HUES6 (cell line): ENCODE results near the gene PBXIP1.

Experiments used
- H3K27ac ChIP-seq: 2 replicates; pipeline ENCODE4 v1.7.0; 2013; ENCODE audit warnings: low read depth, mild to moderate bottlenecking, low read length, inconsistent platforms
- H3K27me3 ChIP-seq: 2 replicates; pipeline ENCODE4 v1.6.1; 2013; ENCODE audit warnings: low read length; ENCODE audit not compliant: control insufficient read depth, insufficient read depth
- H3K36me3 ChIP-seq: 2 replicates; pipeline ENCODE4 v1.6.1; 2013; ENCODE audit warnings: low read length; ENCODE audit not compliant: control insufficient read depth, insufficient read depth
- H3K4me1 ChIP-seq: 2 replicates; pipeline ENCODE4 v1.6.1; 2013; ENCODE audit warnings: low read length; ENCODE audit not compliant: control insufficient read depth, insufficient read depth
- H3K4me3 ChIP-seq: 2 replicates; pipeline ENCODE4 v1.5.1; 2013; ENCODE audit warnings: low read depth, low read length
- H3K9ac ChIP-seq: one replicate; pipeline ENCODE4 v1.6.1; 2013; ENCODE audit warnings: mild to moderate bottlenecking, low read length
- H3K9me3 ChIP-seq: 2 replicates; pipeline ENCODE4 v1.6.1; 2013; ENCODE audit warnings: low read depth, low read length; ENCODE audit not compliant: control insufficient read depth, insufficient read depth

PBXIP1 gene, protein sequence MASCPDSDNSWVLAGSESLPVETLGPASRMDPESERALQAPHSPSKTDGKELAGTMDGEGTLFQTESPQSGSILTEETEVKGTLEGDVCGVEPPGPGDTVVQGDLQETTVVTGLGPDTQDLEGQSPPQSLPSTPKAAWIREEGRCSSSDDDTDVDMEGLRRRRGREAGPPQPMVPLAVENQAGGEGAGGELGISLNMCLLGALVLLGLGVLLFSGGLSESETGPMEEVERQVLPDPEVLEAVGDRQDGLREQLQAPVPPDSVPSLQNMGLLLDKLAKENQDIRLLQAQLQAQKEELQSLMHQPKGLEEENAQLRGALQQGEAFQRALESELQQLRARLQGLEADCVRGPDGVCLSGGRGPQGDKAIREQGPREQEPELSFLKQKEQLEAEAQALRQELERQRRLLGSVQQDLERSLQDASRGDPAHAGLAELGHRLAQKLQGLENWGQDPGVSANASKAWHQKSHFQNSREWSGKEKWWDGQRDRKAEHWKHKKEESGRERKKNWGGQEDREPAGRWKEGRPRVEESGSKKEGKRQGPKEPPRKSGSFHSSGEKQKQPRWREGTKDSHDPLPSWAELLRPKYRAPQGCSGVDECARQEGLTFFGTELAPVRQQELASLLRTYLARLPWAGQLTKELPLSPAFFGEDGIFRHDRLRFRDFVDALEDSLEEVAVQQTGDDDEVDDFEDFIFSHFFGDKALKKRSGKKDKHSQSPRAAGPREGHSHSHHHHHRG

GRCh38 chr1:154955718-154956543 is at the start of gene PBXIP1:
Gene PBXIP1 (minus strand): TSS chr1:154956099. CDS start chr1:154953721, 2,378 bp downstream.
- Histone ChIP-seq H3K9ac (peak within 1 kb of the TSS; percentile 84), H3K4me3 (peak within 1 kb of the TSS; percentile 84), H3K36me3 (peaks cover 18% of the 10 kb centered on the region), H3K9me3 (no peaks in the 10 kb centered on the region), H3K27ac (peak within 1 kb of the TSS; percentile 64), H3K4me1 (peaks cover 31% of the 10 kb centered on the region), H3K27me3 (no peaks in the 10 kb centered on the region)

DNA sequence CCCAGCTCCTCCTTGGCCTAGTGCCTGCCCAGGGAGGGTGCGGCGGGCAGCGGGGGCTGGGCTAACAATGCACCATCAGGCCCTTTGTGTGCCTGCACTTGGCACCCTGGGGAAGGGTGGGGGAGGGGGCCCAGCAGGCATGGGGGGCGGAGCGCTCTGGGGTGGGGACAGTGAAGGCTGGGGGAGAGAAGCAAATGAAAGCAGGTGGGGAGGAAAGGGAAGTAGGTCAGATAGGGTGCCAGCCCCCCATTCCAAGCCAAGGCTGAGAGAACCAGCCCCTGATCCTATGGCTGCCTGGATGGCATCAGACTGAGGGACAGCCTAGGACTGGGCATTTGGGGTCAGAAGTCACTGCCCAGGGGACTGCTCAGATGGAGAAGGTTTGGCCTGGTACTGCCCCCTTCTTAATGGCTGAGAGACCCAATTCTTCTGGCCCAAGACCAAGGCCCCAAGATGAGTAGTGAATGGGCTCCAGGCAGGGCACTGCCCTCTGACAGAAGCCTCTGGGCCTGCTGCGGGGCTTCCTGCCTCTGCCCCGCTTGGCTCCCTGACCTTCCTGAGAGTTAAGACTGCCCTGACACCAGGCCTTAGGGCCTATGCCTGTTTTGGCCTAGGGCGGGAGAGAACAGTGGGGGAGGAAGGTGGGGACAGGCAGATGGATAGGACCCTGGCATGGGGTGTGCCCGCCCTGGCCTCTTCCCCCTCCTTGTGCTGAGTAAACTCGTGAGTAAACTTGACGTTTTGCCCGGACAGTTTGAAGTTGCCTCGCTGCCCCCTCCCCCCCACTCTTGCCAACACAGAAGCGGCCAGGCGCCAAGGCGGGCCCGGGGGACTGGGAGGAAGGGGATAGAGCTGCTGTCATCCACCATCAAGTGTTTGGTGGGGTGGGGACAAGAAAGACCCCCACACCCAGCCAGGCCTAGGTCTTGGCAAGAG is 49.4 kb upstream of the PBXIP1 start:
- peaks cover 32% of the 10 kb centered on the region for H3K4me1 ChIP-seq
- no peaks in the 10 kb centered on the region for H3K27me3 ChIP-seq
- H3K4me3 ChIP-seq, result peak overlapping the region; percentile 99; the same call in 1 of the 2 replicates
- H3K27ac ChIP-seq, result no peak overlapping the region
- no peaks in the 10 kb centered on the region for H3K36me3 ChIP-seq
- no peak overlapping the region for H3K9ac ChIP-seq
- no peaks in the 10 kb centered on the region for H3K9me3 ChIP-seq

DNA sequence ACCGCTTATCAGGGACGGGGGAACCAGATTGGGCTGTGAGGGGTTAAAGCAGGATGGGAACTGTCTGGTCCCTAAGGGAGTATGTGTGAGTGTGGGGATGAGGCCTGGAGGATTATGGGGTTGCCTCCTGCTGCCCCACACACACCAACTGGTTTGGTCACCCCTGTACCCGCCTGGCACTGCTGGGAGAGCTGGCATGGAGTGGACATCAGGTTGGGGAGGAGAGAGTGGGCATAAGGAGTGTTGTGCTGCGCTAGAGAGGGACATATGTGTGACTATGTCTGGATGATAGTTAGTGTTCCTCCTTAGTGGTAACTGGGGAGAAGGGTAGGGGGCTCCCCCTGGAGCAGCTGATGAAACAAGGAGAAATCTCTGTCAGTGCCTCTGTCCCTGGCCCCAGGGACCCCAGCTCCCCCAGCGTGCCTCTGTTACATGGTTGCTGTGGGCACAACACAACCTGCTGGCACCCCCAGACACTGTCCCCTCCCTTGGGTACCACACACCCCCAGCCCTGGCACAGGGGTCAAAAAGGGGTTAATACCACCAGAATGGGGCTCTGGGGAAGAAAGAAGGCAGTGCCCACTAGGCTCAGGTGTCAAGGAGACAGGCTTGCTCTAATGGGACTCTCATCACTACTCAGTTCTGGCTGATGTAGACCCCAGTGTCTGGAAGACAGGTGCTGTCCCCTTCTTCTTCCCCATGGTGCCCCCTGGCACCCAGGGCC is 48.6 kb upstream of the PBXIP1 start:
- Histone ChIP-seq H3K4me1 (peaks cover 31% of the 10 kb centered on the region), H3K27ac (peak overlapping the region; percentile 34)

GRCh38 chr1:155003766-155004351 is 48.0 kb upstream of the PBXIP1 start:
- H3K27me3 ChIP-seq, result no peaks in the 10 kb centered on the region
- H3K9ac ChIP-seq, result peak overlapping the region; percentile 79
- H3K36me3 ChIP-seq, result no peaks in the 10 kb centered on the region
- H3K4me3 ChIP-seq, result peak overlapping the region; percentile 99
- peak overlapping the region; percentile 34 for H3K27ac ChIP-seq
- peaks cover 30% of the 10 kb centered on the region for H3K4me1 ChIP-seq
- H3K9me3 ChIP-seq, result no peaks in the 10 kb centered on the region

More for the DNA sequence above, 48.6 kb upstream of the PBXIP1 start:
- no peaks in the 10 kb centered on the region for H3K9me3 ChIP-seq
- H3K36me3 ChIP-seq, result no peaks in the 10 kb centered on the region
- H3K27me3 ChIP-seq, result no peaks in the 10 kb centered on the region
- H3K4me3 ChIP-seq, result peak overlapping the region; percentile 99
- H3K9ac ChIP-seq, result peak overlapping the region; percentile 12

DNA sequence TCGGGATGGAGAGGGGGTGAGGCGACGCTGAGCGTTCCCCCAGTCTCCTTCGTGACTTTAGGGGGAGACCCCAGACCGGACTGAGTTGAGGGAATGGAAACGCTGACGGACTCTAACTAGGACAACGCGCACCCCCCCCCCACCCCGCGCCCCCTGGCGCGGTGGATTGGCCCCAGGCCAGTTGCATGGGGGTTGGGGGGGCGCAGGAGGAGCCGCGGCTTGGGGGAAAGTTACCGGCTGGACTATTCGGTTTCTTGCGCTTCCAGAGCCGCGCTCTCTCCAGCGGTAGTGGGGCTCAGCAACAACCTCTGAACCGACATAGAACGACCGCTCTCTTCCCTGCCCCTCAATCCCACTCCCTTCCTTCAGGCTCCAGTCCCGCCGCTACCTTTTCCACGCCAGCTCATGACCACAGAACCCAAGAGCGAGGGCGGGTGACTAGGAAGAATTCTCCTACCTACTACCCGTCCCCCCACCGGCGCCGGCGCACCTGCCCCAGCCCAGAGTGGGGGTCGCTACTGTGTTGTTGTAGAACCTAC is 47.4 kb upstream of the PBXIP1 start:
- peak overlapping the region; percentile 34; the same call in 1 of the 2 replicates for H3K27ac ChIP-seq
- H3K36me3 ChIP-seq, result no peaks in the 10 kb centered on the region
- H3K4me3 ChIP-seq, result peak overlapping the region; percentile 99
- no peaks in the 10 kb centered on the region for H3K9me3 ChIP-seq
- H3K4me1 ChIP-seq, result peaks cover 28% of the 10 kb centered on the region
- peak overlapping the region; percentile 80 for H3K9ac ChIP-seq
- H3K27me3 ChIP-seq, result no peaks in the 10 kb centered on the region

DNA sequence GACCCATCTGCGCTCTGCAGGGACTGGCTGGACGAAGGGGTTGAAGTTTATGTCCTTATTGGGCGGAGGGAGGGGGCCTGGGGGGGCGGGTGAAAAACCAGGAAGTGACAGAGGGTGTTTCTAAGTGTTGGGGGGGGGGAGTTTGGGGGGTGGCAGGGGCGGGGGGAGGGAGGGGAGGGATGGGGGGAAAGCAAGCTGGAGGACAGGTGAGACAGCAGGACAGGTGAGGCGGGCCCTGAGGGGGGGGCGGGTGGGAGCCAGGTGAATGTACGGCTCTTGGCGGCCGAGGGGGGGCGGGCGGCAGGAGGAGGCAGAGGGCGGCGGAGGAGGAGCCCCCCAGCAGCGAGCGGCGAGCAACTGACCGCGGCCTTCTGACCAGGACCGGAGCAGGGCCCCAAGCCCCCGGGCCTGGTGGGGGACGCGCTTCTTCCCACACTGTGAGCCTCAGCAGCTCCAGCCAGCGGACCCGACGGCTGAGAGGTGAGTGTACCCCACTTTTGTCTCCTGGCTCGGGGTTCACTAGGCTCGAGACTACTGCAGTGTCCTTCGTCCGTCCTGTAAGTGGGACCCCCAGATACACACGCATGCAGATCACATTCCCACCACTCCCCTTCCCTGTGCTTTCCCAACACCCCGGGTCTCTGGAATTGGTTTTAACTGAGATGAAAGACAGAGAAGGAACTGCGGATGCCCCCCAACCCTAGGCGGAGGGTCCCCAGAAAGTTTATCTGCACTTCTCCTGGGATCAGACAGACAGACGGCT is 46.7 kb upstream of the PBXIP1 start, which contains the start of gene ZBTB7B:
TSS of gene ZBTB7B (plus strand) at position 339 of the 763 bp plus-strand sequence. CDS start 11,859 bp downstream, outside the sequence.
- Histone ChIP-seq H3K27me3 (no peaks in the 10 kb centered on the region), H3K4me1 (peaks cover 23% of the 10 kb centered on the region), H3K36me3 (no peaks in the 10 kb centered on the region), H3K4me3 (peak within 1 kb of the TSS; percentile 99), H3K9ac (peak within 1 kb of the TSS; percentile 80), H3K9me3 (no peaks in the 10 kb centered on the region), H3K27ac (peak within 1 kb of the TSS; percentile 90; the same call in 1 of the 2 replicates)

DNA sequence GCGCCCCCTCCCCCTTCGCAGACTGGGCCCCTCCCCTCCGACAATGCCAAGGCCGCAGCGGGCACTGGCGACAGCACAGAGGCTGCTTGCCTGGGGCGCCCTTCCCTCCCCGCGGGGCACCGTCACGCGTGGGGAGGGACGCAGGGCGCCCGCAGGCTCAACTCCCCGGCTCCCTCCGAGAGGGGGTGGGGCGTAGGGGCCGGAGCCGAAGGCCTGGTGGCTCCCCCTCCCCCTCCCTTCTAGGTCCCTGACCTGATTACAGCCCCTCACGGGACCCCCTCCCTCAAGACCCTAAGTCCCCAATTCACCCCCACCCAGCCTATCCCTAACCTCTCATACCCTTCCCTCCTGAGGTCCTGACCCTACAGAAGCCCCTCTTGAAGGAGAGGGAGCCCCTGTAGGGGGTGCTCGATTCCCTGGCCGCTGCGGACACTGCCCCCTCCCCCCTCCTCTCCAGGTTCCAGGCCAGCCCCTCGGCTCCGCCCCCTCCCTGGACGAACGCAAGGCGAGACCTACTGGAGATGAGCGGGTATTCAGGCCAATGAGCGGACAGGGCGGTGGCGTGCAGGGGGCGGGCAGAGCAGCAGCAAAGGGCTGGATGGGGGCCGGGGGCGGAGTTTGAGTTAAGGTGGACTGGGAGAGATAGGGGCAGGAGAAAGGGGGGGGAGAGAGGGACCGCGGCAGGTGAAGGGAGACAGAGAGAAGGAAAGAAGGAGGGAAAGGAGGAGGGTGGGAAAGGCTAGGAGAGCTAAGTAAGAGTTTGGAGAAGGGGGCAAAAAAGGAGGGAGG is 46.0 kb upstream of the PBXIP1 start:
- Histone ChIP-seq H3K9me3 (no peaks in the 10 kb centered on the region), H3K27me3 (no peaks in the 10 kb centered on the region), H3K9ac (peak overlapping the region; percentile 71), H3K4me1 (peaks cover 23% of the 10 kb centered on the region), H3K36me3 (no peaks in the 10 kb centered on the region), H3K4me3 (peak overlapping the region; percentile 68), H3K27ac (peak overlapping the region; percentile 90; the same call in 1 of the 2 replicates)

- H3K36me3 ChIP-seq, result no peaks in the 10 kb centered on the region
- no peaks in the 10 kb centered on the region for H3K9me3 ChIP-seq
- peak overlapping the region; percentile 90; the same call in 1 of the 2 replicates for H3K27ac ChIP-seq
- H3K27me3 ChIP-seq, result no peaks in the 10 kb centered on the region
- H3K4me1 ChIP-seq, result peaks cover 23% of the 10 kb centered on the region
- H3K9ac ChIP-seq, result peak overlapping the region; percentile 71
- H3K4me3 ChIP-seq, result peak overlapping the region; percentile 68
These were observed 45.5 kb upstream of the PBXIP1 start for GRCh38 chr1:155001425-155001674.
